ENCODE results near the gene PTPN14. TPM values are rescaled to one million over a fixed set of nuclear protein-coding genes. Genes with fewer than 3 reads are reported as not detected.

PTPN14 gene
- total RNA-seq, 1 experiment from 2014 or later: 88.4 TPM

GRCh38 chr1:214377886-214378285, 173.5 kb downstream of the PTPN14 start:
- Mint-ChIP-seq H3K27me3 (ENCODE audit: low read depth) (no peaks in the 10 kb centered on the region), H3K4me3 (no peak overlapping the region), H3K9me3 (no peaks in the 10 kb centered on the region), H3K27ac (no peak overlapping the region; the same call in 1 of the 2 replicates), H3K36me3 (peaks cover 28% of the 10 kb centered on the region), H3K4me1 (peaks cover 28% of the 10 kb centered on the region)
- CTCF ChIA-PET: interaction anchor here (1.3 to 1.4 kb wide), 2 partner anchors 45 to 61 kb away, joined by 3 to 4 read pairs; no protein-coding TSS in a partner anchor
- ATAC-seq (no peak), DNase-seq (ENCODE audit: low spot score) (no peak)
- POLR2A ChIA-PET: no interaction called here
- TF ChIP-seq ZNF121 (CRISPR knock-in tag; IDR thresholded peaks at IDR 0.05) (no peak), IRF2 (CRISPR knock-in tag; IDR thresholded peaks at IDR 0.05; ENCODE audit: borderline replicate concordance, low read depth) (no peak), SMAD3 (CRISPR knock-in tag; IDR thresholded peaks at IDR 0.05; ENCODE audit: borderline replicate concordance) (no peak), ATF1 (CRISPR knock-in tag; IDR thresholded peaks at IDR 0.05) (no peak), STAT6 (CRISPR knock-in tag; conservative IDR thresholded peaks at IDR 0.05; ENCODE audit: low read depth) (no peak), FOXJ3 (CRISPR knock-in tag; IDR thresholded peaks at IDR 0.05; ENCODE audit: borderline replicate concordance) (no peak), ATF6 (CRISPR knock-in tag; IDR thresholded peaks at IDR 0.05) (no peak), CBFB (CRISPR knock-in tag; IDR thresholded peaks at IDR 0.05; ENCODE audit: low read depth) (no peak), ZNF138 (CRISPR knock-in tag; conservative IDR thresholded peaks at IDR 0.05) (no peak), PRRX2 (CRISPR knock-in tag; IDR thresholded peaks at IDR 0.05) (no peak), PRDM15 (CRISPR knock-in tag; IDR thresholded peaks at IDR 0.05) (no peak), ZNF416 (CRISPR knock-in tag; IDR thresholded peaks at IDR 0.05) (no peak), MYBL2 (CRISPR knock-in tag; IDR thresholded peaks at IDR 0.05) (no peak)

- TF ChIP-seq, protein P1, sequence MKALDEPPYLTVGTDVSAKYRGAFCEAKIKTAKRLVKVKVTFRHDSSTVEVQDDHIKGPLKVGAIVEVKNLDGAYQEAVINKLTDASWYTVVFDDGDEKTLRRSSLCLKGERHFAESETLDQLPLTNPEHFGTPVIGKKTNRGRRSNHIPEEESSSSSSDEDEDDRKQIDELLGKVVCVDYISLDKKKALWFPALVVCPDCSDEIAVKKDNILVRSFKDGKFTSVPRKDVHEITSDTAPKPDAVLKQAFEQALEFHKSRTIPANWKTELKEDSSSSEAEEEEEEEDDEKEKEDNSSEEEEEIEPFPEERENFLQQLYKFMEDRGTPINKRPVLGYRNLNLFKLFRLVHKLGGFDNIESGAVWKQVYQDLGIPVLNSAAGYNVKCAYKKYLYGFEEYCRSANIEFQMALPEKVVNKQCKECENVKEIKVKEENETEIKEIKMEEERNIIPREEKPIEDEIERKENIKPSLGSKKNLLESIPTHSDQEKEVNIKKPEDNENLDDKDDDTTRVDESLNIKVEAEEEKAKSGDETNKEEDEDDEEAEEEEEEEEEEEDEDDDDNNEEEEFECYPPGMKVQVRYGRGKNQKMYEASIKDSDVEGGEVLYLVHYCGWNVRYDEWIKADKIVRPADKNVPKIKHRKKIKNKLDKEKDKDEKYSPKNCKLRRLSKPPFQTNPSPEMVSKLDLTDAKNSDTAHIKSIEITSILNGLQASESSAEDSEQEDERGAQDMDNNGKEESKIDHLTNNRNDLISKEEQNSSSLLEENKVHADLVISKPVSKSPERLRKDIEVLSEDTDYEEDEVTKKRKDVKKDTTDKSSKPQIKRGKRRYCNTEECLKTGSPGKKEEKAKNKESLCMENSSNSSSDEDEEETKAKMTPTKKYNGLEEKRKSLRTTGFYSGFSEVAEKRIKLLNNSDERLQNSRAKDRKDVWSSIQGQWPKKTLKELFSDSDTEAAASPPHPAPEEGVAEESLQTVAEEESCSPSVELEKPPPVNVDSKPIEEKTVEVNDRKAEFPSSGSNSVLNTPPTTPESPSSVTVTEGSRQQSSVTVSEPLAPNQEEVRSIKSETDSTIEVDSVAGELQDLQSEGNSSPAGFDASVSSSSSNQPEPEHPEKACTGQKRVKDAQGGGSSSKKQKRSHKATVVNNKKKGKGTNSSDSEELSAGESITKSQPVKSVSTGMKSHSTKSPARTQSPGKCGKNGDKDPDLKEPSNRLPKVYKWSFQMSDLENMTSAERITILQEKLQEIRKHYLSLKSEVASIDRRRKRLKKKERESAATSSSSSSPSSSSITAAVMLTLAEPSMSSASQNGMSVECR (CRISPR knock-in tag; IDR thresholded peaks at IDR 0.05; ENCODE audit: borderline replicate concordance): no peak
- TF ChIP-seq ATF6 (CRISPR knock-in tag; IDR thresholded peaks at IDR 0.05) (no peak), HMGA2 (CRISPR knock-in tag; IDR thresholded peaks at IDR 0.05) (no peak), NR1H2 (CRISPR knock-in tag; IDR thresholded peaks at IDR 0.05) (no peak), ZNF425 (CRISPR knock-in tag; conservative IDR thresholded peaks at IDR 0.05) (no peak), TCF7 (CRISPR knock-in tag; IDR thresholded peaks at IDR 0.05; ENCODE audit: low read depth) (no peak), ZNF138 (CRISPR knock-in tag; conservative IDR thresholded peaks at IDR 0.05) (no peak)
- DNase-seq (ENCODE audit: low spot score) (no peak), ATAC-seq (no peak)
- no peak overlapping the region for H3K4me3 Mint-ChIP-seq
- H3K27ac Mint-ChIP-seq: no peak overlapping the region
- ChIA-PET POLR2A (no interaction called here), CTCF (interaction anchor here (1.3 kb wide), 1 partner anchor 44 kb away, joined by 4 read pairs; no protein-coding TSS in a partner anchor)
- no peaks in the 10 kb centered on the region for H3K9me3 Mint-ChIP-seq
- H3K4me1 Mint-ChIP-seq: peaks cover 28% of the 10 kb centered on the region
- H3K27me3 Mint-ChIP-seq (ENCODE audit: low read depth): no peaks in the 10 kb centered on the region
- H3K36me3 Mint-ChIP-seq: peaks cover 24% of the 10 kb centered on the region
These were observed 173.9 kb downstream of the PTPN14 start for GRCh38 chr1:214377485-214377884.
